ENCODE results near the gene THOC5. TPM values are rescaled to one million over a fixed set of nuclear protein-coding genes. Genes with fewer than 3 reads are reported as not detected.

THOC5 gene
- total and polyA plus RNA-seq, 2 experiments from 2014 or later, result 24.6 to 53.4 TPM

DNA sequence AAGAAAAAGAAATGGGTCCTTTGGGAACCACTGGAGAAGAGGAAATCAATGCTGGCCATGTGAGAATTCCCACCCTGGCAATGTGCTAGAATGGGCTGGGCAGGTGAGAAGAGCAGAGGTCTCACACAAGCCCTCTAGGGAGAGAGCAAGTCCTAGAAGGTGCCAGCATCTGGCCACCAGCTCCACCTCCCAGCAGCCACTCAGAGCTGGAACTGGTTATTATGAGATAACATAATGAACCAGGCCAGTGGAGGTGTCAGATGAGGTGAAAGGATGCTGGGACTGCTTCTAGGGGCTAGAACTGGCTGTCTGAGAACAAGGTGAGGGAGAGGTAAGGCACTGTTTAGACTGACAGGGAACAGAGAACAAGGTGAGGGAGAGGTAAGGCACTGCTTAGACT, 44.3 kb downstream of the THOC5 start:
- Mint-ChIP-seq H3K27ac (no peak overlapping the region), H3K27me3 (ENCODE audit: insufficient read depth, low read depth, poor library complexity) (no peaks in the 10 kb centered on the region), H3K4me3 (no peak overlapping the region), H3K36me3 (ENCODE audit: low read depth) (peaks cover 61% of the 10 kb centered on the region), H3K9me3 (no peaks in the 10 kb centered on the region), H3K4me1 (no peaks in the 10 kb centered on the region)
- H3K79me2 ChIP-seq (replicated peaks; ENCODE audit: insufficient read depth), result no peaks in the 10 kb centered on the region
- no peaks in the 10 kb centered on the region for H3K4me1 ChIP-seq (ENCODE audit: insufficient read depth)
- DNase-seq (ENCODE audit: low spot score) (no peak), ATAC-seq (no peak)
- H3K9me2 ChIP-seq (ENCODE audit: insufficient read depth), result no peaks in the 10 kb centered on the region
- H3K4me2 ChIP-seq, result no peak overlapping the region
- H3K36me3 ChIP-seq (ENCODE audit: insufficient read depth), result peaks cover 8% of the 10 kb centered on the region
- H2AFZ ChIP-seq, result no peak overlapping the region
- H3K4me3 ChIP-seq, result no peak overlapping the region
- H3K27ac ChIP-seq (ENCODE audit: low read depth), result no peak overlapping the region
- TF ChIP-seq, protein P1, sequence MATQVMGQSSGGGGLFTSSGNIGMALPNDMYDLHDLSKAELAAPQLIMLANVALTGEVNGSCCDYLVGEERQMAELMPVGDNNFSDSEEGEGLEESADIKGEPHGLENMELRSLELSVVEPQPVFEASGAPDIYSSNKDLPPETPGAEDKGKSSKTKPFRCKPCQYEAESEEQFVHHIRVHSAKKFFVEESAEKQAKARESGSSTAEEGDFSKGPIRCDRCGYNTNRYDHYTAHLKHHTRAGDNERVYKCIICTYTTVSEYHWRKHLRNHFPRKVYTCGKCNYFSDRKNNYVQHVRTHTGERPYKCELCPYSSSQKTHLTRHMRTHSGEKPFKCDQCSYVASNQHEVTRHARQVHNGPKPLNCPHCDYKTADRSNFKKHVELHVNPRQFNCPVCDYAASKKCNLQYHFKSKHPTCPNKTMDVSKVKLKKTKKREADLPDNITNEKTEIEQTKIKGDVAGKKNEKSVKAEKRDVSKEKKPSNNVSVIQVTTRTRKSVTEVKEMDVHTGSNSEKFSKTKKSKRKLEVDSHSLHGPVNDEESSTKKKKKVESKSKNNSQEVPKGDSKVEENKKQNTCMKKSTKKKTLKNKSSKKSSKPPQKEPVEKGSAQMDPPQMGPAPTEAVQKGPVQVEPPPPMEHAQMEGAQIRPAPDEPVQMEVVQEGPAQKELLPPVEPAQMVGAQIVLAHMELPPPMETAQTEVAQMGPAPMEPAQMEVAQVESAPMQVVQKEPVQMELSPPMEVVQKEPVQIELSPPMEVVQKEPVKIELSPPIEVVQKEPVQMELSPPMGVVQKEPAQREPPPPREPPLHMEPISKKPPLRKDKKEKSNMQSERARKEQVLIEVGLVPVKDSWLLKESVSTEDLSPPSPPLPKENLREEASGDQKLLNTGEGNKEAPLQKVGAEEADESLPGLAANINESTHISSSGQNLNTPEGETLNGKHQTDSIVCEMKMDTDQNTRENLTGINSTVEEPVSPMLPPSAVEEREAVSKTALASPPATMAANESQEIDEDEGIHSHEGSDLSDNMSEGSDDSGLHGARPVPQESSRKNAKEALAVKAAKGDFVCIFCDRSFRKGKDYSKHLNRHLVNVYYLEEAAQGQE (IDR thresholded peaks at IDR 0.05; ENCODE audit: unreplicated experiment), result no peak
- TF ChIP-seq EZH2phosphoT487 (IDR thresholded peaks at IDR 0.05; ENCODE audit: unreplicated experiment) (no peak), ZNF114 (CRISPR knock-in tag; IDR thresholded peaks at IDR 0.05) (no peak), JUNB (IDR thresholded peaks at IDR 0.05; ENCODE audit: unreplicated experiment) (no peak), EZH2 (IDR thresholded peaks at IDR 0.05; ENCODE audit: low read depth, unreplicated experiment) (no peak), ZNF331 (CRISPR knock-in tag; IDR thresholded peaks at IDR 0.05; ENCODE audit: low read depth) (no peak), POLR2AphosphoS5 (IDR thresholded peaks at IDR 0.05; ENCODE audit: low read depth) (no peak), NANOG (IDR thresholded peaks at IDR 0.05; ENCODE audit: borderline replicate concordance) (no peak), CREB1 (CRISPR knock-in tag; IDR thresholded peaks at IDR 0.05; ENCODE audit: low read depth) (no peak), STAT1 (IDR thresholded peaks at IDR 0.05; ENCODE audit: unreplicated experiment) (no peak)
- TF ChIP-seq, protein P2, sequence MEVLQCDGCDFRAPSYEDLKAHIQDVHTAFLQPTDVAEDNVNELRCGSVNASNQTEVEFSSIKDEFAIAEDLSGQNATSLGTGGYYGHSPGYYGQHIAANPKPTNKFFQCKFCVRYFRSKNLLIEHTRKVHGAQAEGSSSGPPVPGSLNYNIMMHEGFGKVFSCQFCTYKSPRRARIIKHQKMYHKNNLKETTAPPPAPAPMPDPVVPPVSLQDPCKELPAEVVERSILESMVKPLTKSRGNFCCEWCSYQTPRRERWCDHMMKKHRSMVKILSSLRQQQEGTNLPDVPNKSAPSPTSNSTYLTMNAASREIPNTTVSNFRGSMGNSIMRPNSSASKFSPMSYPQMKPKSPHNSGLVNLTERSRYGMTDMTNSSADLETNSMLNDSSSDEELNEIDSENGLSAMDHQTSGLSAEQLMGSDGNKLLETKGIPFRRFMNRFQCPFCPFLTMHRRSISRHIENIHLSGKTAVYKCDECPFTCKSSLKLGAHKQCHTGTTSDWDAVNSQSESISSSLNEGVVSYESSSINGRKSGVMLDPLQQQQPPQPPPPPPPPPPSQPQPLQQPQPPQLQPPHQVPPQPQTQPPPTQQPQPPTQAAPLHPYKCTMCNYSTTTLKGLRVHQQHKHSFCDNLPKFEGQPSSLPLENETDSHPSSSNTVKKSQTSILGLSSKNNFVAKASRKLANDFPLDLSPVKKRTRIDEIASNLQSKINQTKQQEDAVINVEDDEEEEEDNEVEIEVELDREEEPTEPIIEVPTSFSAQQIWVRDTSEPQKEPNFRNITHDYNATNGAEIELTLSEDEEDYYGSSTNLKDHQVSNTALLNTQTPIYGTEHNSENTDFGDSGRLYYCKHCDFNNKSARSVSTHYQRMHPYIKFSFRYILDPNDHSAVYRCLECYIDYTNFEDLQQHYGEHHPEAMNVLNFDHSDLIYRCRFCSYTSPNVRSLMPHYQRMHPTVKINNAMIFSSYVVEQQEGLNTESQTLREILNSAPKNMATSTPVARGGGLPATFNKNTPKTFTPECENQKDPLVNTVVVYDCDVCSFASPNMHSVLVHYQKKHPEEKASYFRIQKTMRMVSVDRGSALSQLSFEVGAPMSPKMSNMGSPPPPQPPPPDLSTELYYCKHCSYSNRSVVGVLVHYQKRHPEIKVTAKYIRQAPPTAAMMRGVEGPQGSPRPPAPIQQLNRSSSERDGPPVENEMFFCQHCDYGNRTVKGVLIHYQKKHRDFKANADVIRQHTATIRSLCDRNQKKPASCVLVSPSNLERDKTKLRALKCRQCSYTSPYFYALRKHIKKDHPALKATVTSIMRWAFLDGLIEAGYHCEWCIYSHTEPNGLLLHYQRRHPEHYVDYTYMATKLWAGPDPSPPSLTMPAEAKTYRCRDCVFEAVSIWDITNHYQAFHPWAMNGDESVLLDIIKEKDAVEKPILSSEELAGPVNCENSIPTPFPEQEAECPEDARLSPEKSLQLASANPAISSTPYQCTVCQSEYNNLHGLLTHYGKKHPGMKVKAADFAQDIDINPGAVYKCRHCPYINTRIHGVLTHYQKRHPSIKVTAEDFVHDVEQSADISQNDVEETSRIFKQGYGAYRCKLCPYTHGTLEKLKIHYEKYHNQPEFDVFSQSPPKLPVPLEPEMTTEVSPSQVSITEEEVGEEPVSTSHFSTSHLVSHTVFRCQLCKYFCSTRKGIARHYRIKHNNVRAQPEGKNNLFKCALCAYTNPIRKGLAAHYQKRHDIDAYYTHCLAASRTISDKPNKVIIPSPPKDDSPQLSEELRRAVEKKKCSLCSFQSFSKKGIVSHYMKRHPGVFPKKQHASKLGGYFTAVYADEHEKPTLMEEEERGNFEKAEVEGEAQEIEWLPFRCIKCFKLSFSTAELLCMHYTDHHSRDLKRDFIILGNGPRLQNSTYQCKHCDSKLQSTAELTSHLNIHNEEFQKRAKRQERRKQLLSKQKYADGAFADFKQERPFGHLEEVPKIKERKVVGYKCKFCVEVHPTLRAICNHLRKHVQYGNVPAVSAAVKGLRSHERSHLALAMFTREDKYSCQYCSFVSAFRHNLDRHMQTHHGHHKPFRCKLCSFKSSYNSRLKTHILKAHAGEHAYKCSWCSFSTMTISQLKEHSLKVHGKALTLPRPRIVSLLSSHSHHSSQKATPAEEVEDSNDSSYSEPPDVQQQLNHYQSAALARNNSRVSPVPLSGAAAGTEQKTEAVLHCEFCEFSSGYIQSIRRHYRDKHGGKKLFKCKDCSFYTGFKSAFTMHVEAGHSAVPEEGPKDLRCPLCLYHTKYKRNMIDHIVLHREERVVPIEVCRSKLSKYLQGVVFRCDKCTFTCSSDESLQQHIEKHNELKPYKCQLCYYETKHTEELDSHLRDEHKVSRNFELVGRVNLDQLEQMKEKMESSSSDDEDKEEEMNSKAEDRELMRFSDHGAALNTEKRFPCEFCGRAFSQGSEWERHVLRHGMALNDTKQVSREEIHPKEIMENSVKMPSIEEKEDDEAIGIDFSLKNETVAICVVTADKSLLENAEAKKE (CRISPR knock-in tag; IDR thresholded peaks at IDR 0.05), result no peak
- TF ChIP-seq, protein P3, sequence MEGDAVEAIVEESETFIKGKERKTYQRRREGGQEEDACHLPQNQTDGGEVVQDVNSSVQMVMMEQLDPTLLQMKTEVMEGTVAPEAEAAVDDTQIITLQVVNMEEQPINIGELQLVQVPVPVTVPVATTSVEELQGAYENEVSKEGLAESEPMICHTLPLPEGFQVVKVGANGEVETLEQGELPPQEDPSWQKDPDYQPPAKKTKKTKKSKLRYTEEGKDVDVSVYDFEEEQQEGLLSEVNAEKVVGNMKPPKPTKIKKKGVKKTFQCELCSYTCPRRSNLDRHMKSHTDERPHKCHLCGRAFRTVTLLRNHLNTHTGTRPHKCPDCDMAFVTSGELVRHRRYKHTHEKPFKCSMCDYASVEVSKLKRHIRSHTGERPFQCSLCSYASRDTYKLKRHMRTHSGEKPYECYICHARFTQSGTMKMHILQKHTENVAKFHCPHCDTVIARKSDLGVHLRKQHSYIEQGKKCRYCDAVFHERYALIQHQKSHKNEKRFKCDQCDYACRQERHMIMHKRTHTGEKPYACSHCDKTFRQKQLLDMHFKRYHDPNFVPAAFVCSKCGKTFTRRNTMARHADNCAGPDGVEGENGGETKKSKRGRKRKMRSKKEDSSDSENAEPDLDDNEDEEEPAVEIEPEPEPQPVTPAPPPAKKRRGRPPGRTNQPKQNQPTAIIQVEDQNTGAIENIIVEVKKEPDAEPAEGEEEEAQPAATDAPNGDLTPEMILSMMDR (conservative IDR thresholded peaks at IDR 0.05; ENCODE audit: low read depth in 2 of 2), result no peak
- TF ChIP-seq, protein P4, sequence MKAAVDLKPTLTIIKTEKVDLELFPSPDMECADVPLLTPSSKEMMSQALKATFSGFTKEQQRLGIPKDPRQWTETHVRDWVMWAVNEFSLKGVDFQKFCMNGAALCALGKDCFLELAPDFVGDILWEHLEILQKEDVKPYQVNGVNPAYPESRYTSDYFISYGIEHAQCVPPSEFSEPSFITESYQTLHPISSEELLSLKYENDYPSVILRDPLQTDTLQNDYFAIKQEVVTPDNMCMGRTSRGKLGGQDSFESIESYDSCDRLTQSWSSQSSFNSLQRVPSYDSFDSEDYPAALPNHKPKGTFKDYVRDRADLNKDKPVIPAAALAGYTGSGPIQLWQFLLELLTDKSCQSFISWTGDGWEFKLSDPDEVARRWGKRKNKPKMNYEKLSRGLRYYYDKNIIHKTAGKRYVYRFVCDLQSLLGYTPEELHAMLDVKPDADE (IDR thresholded peaks at IDR 0.05), result no peak
- H4K20me1 ChIP-seq (replicated peaks; ENCODE audit: insufficient read depth), result 0 out of 2 replicates have a peak, but pooled peaks cover 7% of the 10 kb centered on the region
- no peaks in the 10 kb centered on the region for H3F3A ChIP-seq (replicated peaks; ENCODE audit: low read depth)
- H3K27me3 ChIP-seq (ENCODE audit: insufficient read depth), result no peaks in the 10 kb centered on the region
